HG03571 (cell line): Measurements from ENCODE around the gene CD2BP2.
A peak's percentile ranks its signal among the peaks of the same experiment; 100 is the strongest.
"Not testable (repeated sequence)": the region's sequence is repeated elsewhere in the genome, so short reads cannot be mapped to it uniquely, and the experiment has no call there.

Experiments used
- ATAC-seq: cut with Tn5 transposase; IDR thresholded peaks from one replicate; pipeline ENCODE4 v1.9.1; 2021; ENCODE audit not compliant: unreplicated experiment

CD2BP2 gene

GRCh38 chr16:30355144-30355953, at the start of gene CD2BP2:
Gene CD2BP2, minus strand, starts transcription at chr16:30355308. Its CDS starts 627 bp downstream, at chr16:30354681.
- ATAC-seq = peak; percentile 47

GRCh38 chr16:30401768-30402425, 46.8 kb upstream of the CD2BP2 start:
- no peak for ATAC-seq

GRCh38 chr16:30399435-30400186, 44.5 kb upstream of the CD2BP2 start:
- ATAC-seq = no peak

- no peak for ATAC-seq
Observed at GRCh38 chr16:30398661-30399434, 43.7 kb upstream of the CD2BP2 start.

GRCh38 chr16:30397776-30398660, 42.9 kb upstream of the CD2BP2 start:
- ATAC-seq = no peak

- ATAC-seq = no peak
Observed at GRCh38 chr16:30397056-30397455, 41.9 kb upstream of the CD2BP2 start.

GRCh38 chr16:30396627-30397026, 41.5 kb upstream of the CD2BP2 start:
- not testable (repeated sequence) for ATAC-seq

- no peak for ATAC-seq
Observed at GRCh38 chr16:30395992-30396585, 41.0 kb upstream of the CD2BP2 start.

- no peak for ATAC-seq
Observed at GRCh38 chr16:30395155-30395991, 40.3 kb upstream of the CD2BP2 start, which contains the start of gene ZNF48. Gene ZNF48, plus strand, starts transcription at chr16:30395420. Its CDS starts 375 bp downstream, at chr16:30395795.

- no peak for ATAC-seq
Observed at GRCh38 chr16:30394592-30395154, 39.6 kb upstream of the CD2BP2 start.

GRCh38 chr16:30383521-30383920, 28.4 kb upstream of the CD2BP2 start:
- ATAC-seq = no peak

- ATAC-seq = no peak
Observed at GRCh38 chr16:30382111-30382881, 27.2 kb upstream of the CD2BP2 start, which contains the start of gene SEPTIN1. Gene SEPTIN1, minus strand, starts transcription at chr16:30382561. Its CDS starts 19 bp downstream, at chr16:30382542.

- no peak for ATAC-seq
Observed at GRCh38 chr16:30381291-30382041, 26.4 kb upstream of the CD2BP2 start.

GRCh38 chr16:30380803-30381208, 25.7 kb upstream of the CD2BP2 start:
- no peak for ATAC-seq

- no peak for ATAC-seq
Observed at GRCh38 chr16:30380072-30380802, 25.1 kb upstream of the CD2BP2 start.
